HCT116 (cell line): ENCODE measurements around the gene WSB1.

Experiments used
- CTCF ChIP-seq, 3 experiments: fragments of 200-600 bp in 1 of 3; sonication (generic) in 1 of 3; IDR thresholded peaks in 2 of 3; conservative IDR thresholded peaks in 1 of 3; 2 replicates each; pipeline ENCODE4 v1.5.1; 2012 to 2017; ENCODE audit warnings: low read depth in 2 of 3, low read length in 2 of 3, antibody characterized with exemption in 1 of 3, borderline replicate concordance in 1 of 3, control low read depth in 1 of 3, mild to moderate bottlenecking in 1 of 3, mixed read lengths in 1 of 3, mixed run types in 1 of 3, moderate library complexity in 1 of 3; ENCODE audit not compliant: insufficient read depth in 1 of 3
- EZH2 ChIP-seq: fragments of 200-600 bp; sonication (generic); IDR thresholded peaks from 2 replicates; pipeline ENCODE4 v1.6.1; 2017; ENCODE audit warnings: antibody characterized with exemption, mixed run types
- MAX ChIP-seq: IDR thresholded peaks from 2 replicates; pipeline ENCODE4 v1.6.1; 2012
- POLR2A ChIP-seq: IDR thresholded peaks from 2 replicates; pipeline ENCODE4 v1.7.0; 2011; ENCODE audit warnings: borderline replicate concordance; ENCODE audit not compliant: insufficient read depth, insufficient read length; ENCODE audit errors: extremely low read depth
- POLR2AphosphoS5 ChIP-seq: IDR thresholded peaks from 2 replicates; pipeline ENCODE4 v1.6.1; 2011; ENCODE audit warnings: mild to moderate bottlenecking, low read depth, low read length, moderate library complexity
- REST ChIP-seq: IDR thresholded peaks from 2 replicates; pipeline ENCODE4 v1.6.1; 2012; ENCODE audit warnings: low read depth
- SP1 ChIP-seq: IDR thresholded peaks from 2 replicates; pipeline ENCODE4 v1.6.1; 2012; ENCODE audit warnings: low read depth
- YY1 ChIP-seq: IDR thresholded peaks from 2 replicates; pipeline ENCODE4 v1.6.1; 2011; ENCODE audit warnings: low read length, low read depth, moderate library complexity, mild to moderate bottlenecking; ENCODE audit not compliant: insufficient replicate concordance; ENCODE audit errors: extremely low read depth
- ZNF274 ChIP-seq: fragments of 200-500 bp; sonication (Bioruptor generic); IDR thresholded peaks from 2 replicates; pipeline ENCODE4 v1.6.1; 2014; ENCODE audit warnings: mild to moderate bottlenecking, low read depth, low read length, inconsistent platforms

- TF ChIP-seq CTCF (IDR thresholded peaks at IDR 0.05 in 2 of 3, conservative IDR thresholded peaks at IDR 0.05 in 1 of 3; ENCODE audit: borderline replicate concordance in 1 of 3, insufficient read depth in 1 of 3, low read depth in 2 of 3, low read length in 2 of 3), result no peak
- no peak for TF ChIP-seq ZNF274
- no peak for TF ChIP-seq POLR2AphosphoS5
- TF ChIP-seq MAX, result no peak
- TF ChIP-seq EZH2, result no peak
- TF ChIP-seq POLR2A, result no peak
- TF ChIP-seq REST, result no peak
- no peak for TF ChIP-seq SP1
- no peak for TF ChIP-seq YY1
Observed at GRCh38 chr17:27283060-27283459, 10.9 kb upstream of the WSB1 start.
